ENCODE results near the gene SREBF2.

SREBF2 gene

DNA sequence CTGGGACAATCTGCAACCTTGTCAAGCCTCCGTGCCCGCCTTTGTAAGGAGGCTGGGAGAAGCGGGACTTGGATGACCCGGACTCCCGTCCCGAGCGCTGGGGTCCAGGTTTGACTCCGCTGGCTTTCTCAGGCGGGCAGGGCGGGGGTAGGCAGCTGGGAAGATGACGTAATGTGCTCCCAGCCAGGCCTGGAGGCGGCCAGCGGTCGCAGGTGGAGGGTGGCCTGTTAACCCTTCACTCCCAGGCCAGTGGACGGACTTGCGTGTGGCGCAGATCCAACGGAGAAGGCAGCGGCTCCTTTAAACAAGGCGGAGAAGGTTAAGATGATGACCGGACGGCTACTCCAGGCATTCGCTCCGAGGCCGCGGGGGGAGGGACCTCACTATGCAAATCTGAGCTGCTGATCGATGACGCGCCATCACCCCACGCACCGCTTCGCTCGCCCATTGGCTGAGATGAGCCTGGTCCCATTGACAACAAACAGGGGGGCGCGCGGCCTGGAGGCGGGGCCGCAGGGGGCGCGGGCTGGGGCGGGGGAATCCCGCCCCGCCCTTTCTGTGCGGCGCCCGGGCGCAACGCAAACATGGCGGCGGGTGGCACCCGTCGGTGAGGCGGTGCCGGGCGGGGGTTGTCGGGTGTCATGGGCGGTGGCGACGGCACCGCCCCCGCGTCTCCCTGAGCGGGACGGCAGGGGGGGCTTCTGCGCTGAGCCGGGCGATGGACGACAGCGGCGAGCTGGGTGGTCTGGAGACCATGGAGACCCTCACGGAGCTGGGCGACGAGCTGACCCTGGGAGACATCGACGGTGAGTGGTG lies at the start of gene SREBF2:
SREBF2 (plus strand) TSS at position 553 of the 816 bp plus-strand sequence; CDS start at position 719, 166 bp downstream.
- peak within 1 kb of the TSS; percentile 92 for H3K27ac ChIP-seq
- DNase-seq (ENCODE audit: low read depth, low spot score), result peak; percentile 97

GRCh38 chr22:41787331-41787730 lies 45.6 kb upstream of the SREBF2 start:
- H3K27ac ChIP-seq, result no peak overlapping the region

DNA sequence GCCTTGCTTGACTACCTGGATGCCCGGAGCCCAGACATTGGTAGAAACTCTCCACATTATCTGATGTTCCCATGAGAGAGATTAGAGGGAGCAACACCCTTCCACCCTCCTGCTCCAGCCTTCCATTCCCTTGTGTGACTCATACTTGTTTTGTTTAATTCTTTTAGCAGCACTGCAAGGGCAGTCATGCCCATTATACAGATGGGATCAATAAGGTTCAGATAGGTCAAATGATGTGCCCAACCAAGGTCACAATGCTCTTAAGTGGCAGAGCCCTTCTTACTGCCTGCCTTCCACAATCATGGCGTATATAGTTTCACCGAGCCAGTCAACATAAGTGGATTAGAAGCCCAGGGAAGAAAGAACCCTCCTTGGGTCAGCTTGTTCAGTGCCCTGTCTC lies 39.0 kb upstream of the SREBF2 start:
- H3K27ac ChIP-seq, result no peak overlapping the region
- no peak for DNase-seq (ENCODE audit: low read depth, low spot score)

More at GRCh38 chr22:41787331-41787730, 45.6 kb upstream of the SREBF2 start:
- no peak for DNase-seq (ENCODE audit: low read depth, low spot score)

- no peak for DNase-seq (ENCODE audit: low read depth, low spot score)
- no peak overlapping the region for H3K27ac ChIP-seq
Observed at GRCh38 chr22:41798736-41799135, 34.2 kb upstream of the SREBF2 start.

- DNase-seq (ENCODE audit: low read depth, low spot score), result no peak
- H3K27ac ChIP-seq, result peak overlapping the region; percentile 52
Observed at GRCh38 chr22:41799486-41800347, 33.2 kb upstream of the SREBF2 start.

DNA sequence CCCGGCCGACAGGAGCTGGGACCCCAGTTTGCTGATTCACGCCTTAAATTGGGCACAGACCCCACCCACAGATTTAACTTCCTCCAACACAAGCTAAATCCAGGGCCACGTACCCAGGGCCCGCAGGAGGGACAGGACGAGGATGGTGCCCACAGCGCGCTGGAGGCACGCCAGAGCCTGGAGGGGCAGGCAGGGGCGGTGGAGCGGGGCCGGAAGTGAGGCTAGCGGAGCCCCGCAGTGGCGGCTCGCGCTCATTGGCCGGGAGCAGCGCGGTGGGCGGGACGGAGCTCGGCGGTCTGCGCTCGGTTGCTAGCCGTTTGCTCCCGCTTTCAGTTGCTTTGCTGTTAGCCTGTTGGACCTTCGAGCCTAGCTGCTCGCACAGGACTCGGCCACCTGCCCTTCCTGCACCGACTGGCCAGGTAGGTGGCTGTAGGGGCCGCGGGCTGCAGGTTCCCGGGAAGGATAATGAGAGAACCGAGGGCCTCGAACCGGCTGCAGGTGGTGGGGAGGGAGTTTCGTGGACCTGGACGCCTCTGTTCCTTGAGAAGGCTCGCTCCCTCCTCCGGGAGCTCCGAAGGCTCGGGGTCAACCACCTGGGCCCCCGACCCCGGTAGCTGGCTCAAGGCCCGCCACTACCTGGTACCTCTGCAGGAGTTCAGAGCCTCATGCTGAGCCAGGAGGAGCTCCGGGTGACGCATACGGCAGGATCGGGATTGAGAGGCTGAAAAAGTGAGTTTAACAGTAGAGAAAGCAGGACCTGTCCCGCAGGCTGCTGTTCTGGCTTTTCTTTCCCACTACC lies 32.4 kb upstream of the SREBF2 start, which contains the start of gene CCDC134:
CCDC134 (plus strand) TSS at position 332 of the 799 bp plus-strand sequence. CDS start 8,212 bp downstream, outside the sequence.
- H3K27ac ChIP-seq, result peak within 1 kb of the TSS; percentile 52
- peak; percentile 18 for DNase-seq (ENCODE audit: low read depth, low spot score)

DNA sequence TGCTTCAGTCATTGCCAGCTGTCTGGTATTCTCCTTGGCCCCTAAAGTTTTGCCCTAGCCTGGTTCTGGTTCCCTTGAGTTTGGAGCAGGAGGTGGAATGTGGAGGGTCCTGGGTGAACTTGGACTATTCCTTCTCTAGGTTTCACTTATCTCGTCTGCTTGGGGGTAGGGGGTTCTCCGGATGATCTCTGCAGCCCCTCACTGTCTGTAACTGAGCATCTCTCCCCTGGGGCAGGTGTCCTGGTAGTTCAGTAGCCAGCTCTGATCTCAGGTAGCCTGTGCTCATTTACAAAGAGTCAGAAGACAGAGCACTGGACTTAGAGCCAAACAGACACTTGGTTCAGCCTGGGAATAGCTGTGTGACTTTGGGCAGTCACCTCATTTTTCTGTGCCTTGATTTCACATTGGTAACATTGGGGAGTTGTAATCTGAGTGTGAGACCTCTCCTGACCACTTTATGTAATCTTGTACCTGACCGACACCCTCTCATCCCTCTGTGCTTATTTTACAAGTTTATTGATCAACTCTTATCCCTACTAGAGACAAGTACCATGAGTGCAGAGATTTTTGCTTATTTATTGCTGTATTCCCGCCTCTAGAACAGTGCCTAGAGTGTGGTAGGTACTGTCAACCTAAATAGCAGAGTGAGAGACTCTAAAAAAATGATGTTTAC lies 31.6 kb upstream of the SREBF2 start:
- DNase-seq (ENCODE audit: low read depth, low spot score), result no peak
- H3K27ac ChIP-seq, result peak overlapping the region; percentile 52

DNA sequence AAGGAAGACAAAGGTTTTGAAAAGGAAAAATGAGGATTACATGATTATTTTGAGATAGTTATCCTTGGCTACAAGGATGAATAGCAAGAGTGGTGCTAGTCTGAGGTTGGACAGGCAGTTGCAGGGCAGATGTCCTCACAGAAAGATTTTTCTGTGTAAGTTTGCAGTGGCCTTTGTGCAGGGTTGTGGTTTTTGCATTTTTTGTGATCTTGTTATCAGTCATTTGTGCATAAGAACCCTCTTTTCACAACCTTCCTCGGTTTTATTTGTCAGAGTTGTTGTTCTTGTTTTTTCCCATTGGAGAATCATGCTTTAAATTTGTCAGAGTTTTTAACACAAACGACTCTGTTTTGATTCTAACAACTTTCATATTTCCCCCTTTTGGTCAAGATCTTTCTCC lies 31.0 kb upstream of the SREBF2 start:
- no peak overlapping the region for H3K27ac ChIP-seq
- DNase-seq (ENCODE audit: low read depth, low spot score), result no peak

DNA sequence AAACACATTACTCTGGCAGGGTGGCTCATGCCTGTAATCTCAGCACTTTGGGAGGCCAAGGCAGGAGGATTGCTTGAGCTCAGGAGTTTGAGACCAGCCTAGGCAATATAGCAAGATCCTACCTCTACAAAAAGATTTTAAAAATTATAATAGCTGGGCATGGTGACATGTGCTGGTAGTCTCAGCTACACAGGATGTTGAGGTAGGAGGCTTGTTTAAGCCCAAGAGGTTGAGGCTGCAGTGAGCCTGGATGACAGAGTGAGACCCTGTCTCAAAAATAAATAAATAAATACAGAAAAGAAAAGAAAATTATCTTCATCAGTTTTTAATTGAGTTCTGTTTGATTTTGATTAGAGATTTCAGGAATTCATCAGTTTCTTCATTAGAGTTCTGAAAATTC lies 27.3 kb upstream of the SREBF2 start:
- DNase-seq (ENCODE audit: low read depth, low spot score), result no peak
- no peak overlapping the region for H3K27ac ChIP-seq

DNA sequence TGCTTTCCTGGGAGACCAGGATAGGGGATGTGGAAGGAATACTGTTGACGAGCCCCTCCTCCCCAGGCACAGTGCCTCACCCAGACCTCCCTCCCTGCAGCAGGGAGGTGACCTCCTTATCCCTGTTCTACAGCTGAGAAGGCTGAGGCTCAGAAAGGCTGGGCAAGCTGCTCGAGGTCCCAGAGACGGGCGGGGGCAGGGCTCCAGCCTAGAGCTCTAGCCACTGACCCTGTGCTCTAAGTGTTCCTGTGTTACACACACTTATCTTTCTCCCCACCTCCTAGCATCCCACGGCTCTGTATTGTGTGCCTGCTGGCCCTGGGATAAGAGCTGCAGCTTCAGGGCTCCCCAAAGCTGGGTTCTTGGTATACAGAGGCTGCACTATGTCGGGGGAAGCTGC lies 24.5 kb upstream of the SREBF2 start:
- DNase-seq (ENCODE audit: low read depth, low spot score), result no peak
- H3K27ac ChIP-seq, result no peak overlapping the region

- no peak for DNase-seq (ENCODE audit: low read depth, low spot score)
- H3K27ac ChIP-seq, result no peak overlapping the region
Observed at GRCh38 chr22:41810022-41810421, 22.9 kb upstream of the SREBF2 start.

- no peak for DNase-seq (ENCODE audit: low read depth, low spot score)
- no peak overlapping the region for H3K27ac ChIP-seq
Observed at GRCh38 chr22:41812805-41813545, 19.9 kb upstream of the SREBF2 start.

DNA sequence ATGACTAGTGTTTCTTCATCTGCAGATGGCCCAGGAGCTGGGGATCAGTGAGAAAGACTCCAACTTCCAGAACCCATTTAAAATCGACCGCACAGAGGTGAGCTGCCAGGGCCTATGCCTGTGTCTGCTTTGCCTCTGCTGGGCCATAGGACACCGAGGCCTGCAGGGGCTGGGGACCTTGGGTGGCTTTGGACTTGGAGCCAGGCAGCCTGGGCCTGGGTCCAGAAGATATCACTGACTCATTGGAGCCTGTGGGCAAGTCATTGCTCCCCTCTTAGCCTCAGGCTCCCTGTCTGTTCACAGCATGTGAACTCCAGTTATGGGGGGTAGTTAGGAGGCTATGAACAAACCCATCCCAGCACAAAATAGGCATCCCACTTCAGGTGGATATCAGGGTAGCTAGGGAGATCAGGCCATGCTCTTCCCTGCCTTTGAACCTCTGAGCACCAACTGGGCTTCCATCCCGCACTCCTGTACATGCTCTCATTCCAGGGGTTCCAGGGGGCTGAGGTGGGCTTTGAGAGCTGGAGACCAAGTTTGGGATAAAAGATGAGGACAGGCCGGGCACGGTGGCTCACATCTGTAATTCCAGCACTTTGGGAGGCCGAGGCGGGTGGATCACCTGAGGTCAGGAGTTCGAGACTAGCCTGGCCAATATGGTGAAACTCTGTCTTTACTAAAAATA lies 19.0 kb upstream of the SREBF2 start:
- DNase-seq (ENCODE audit: low read depth, low spot score), result no peak
- no peak overlapping the region for H3K27ac ChIP-seq

DNA sequence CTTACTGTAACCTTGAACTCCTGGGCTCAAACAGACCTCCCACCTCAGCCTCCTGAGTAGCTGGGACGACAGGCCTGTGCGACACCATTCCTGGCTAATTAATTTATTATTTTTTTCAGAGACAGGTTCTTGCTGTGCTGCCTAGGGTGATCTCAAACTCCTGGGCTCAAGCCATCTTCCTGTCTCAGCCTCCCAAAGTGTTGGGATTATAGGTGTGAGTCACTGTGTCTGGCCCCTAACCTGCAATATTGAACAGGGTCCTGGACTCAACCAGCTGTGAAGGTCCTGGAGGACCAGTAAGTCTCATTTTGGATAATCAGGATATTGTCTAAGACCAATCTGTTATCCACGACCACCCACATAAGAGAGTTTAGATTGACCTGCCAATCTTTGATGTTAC lies 17.2 kb upstream of the SREBF2 start:
- no peak overlapping the region for H3K27ac ChIP-seq
- no peak for DNase-seq (ENCODE audit: low read depth, low spot score)

GRCh38 chr22:41816241-41816640 lies 16.7 kb upstream of the SREBF2 start:
- no peak overlapping the region for H3K27ac ChIP-seq
- DNase-seq (ENCODE audit: low read depth, low spot score), result no peak

DNA sequence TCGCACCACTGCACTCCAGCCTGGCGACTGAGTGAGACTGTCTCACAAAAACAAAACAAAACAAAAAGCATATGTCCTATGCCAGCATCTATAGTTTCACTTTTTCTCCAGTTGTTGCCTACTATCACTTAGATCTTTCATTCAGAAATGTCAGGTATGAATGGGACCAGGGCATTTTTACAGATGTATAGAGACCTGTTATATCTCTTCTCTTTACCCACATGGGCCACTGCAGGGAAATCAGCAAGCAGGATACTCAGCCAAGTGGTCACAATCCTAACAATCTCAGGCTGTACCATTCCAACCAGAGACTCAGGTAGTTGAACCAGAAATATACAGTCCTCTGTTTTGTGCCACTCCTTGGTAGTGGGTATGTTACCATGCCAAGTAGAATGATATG lies 16.0 kb upstream of the SREBF2 start:
- DNase-seq (ENCODE audit: low read depth, low spot score), result no peak
- no peak overlapping the region for H3K27ac ChIP-seq

DNA sequence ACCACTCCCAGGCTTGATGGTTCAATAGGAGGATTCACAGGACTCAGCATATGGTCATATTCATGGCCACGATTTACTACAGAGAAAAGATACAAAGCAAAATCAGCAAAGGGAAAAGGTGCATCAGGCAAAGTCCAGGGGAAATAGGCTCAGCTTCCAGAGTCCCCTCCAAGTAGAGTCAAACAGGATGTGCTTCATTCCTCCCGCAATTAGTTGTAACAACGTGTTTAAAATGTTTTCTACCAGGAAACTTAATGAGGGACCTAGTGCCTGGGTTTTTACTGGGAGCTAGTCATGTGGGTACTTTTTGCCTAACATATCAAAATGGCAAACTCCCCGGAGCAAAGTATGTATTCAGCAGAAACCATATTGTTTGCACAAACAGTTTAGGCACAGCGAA lies 14.9 kb upstream of the SREBF2 start:
- no peak overlapping the region for H3K27ac ChIP-seq
- DNase-seq (ENCODE audit: low read depth, low spot score), result no peak

GRCh38 chr22:41818596-41818995 lies 14.3 kb upstream of the SREBF2 start:
- no peak for DNase-seq (ENCODE audit: low read depth, low spot score)
- H3K27ac ChIP-seq, result no peak overlapping the region

DNA sequence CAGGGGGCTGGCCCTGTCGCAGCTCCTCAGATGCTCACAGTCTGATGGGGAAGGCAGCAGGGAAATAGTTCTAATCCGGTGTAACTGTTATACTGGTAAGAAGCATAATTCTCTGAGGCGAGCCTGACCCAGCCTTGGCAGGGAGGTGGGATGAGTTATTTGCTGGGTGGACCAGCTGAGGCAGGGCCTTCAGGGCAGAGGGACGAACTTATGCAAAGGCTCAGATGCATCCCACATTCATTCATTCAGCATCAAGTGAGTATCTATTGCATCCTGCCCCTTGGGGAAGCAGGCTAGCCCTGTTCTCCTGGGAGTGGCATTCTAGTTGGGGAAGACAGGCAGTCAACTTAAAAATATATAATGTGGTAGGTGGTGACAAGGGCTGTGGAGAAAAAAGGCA lies 13.6 kb upstream of the SREBF2 start:
- DNase-seq (ENCODE audit: low read depth, low spot score), result no peak
- H3K27ac ChIP-seq, result no peak overlapping the region

All from epithelial cell of prostate (primary cell).